Fibroblast of skin of abdomen (primary cell): Measurements from ENCODE around the gene DDX5.
"Not testable (repeated sequence)": the region's sequence is repeated elsewhere in the genome, so short reads cannot be mapped to it uniquely, and the experiment has no call there.

Experiments
- DNase-seq: peaks from one replicate; pipeline ENCODE4 v3.0.0-alpha.2; 2013

The DDX5 gene

DNA sequence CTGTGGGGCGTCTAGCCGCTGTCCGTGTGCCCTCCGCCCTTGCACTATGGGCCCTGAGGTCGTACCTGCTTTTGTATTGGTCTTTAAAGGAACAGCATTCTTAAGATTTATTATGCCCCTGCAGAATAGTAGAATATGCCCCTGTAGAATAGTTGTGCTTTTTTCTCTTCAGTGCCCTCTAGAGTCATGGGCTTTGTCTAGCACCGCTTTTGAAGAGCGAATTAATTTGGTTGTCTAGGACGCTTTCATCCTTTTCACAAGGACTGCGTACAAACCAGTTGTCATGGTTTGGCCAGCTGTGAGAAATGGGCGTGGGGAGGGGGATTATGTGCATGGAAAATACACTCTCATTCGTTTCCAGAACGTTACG is 1.3 kb upstream of the DDX5 start:
- DNase-seq: peak; percentile 68

DNA sequence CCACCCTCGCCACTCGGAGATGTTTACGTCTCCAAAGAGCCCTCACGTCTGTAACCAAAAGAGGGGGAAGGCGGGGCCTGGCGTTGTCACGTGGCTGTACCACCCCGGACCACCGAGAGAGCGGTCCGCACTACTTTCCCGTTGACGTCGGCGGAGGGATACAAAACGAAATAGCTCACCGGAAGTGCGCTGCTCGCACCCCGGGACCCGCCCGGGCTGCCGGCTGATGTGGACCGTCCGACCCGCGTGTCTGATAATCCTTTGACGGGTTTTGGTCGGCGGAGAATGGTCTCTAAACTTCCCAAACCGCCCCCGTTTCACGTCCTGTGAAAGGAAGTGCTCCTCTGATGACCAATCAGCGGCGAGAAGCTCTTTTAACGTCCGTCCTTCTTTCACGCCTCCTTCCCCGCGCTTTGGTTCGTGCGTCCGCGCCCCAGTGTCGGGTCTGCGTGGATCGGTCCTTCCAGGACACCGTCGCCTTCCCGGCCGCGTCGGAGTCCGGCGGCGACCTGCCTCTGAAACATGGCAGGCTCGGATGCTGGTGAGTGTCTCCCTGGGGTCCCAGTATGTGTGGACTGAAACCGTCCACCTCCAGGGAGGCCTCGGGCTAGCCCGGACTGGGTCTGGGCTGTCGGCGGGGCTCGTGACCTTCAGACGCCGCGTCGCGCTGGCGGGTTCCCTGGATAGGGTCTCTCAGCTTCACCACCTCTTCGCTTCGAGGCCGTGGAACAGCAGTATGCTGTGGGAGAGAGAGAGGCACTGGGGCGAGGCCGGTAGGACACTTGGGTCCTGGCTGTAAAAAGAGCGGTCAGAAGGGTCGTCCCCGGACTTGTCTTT is 705 bp upstream of the DDX5 start, which contains the start of gene CEP95:
CEP95 (plus strand) TSS at position 402 of the 837 bp plus-strand sequence; CDS start at position 523, 121 bp downstream.
- DNase-seq: peak; percentile 99

DNA sequence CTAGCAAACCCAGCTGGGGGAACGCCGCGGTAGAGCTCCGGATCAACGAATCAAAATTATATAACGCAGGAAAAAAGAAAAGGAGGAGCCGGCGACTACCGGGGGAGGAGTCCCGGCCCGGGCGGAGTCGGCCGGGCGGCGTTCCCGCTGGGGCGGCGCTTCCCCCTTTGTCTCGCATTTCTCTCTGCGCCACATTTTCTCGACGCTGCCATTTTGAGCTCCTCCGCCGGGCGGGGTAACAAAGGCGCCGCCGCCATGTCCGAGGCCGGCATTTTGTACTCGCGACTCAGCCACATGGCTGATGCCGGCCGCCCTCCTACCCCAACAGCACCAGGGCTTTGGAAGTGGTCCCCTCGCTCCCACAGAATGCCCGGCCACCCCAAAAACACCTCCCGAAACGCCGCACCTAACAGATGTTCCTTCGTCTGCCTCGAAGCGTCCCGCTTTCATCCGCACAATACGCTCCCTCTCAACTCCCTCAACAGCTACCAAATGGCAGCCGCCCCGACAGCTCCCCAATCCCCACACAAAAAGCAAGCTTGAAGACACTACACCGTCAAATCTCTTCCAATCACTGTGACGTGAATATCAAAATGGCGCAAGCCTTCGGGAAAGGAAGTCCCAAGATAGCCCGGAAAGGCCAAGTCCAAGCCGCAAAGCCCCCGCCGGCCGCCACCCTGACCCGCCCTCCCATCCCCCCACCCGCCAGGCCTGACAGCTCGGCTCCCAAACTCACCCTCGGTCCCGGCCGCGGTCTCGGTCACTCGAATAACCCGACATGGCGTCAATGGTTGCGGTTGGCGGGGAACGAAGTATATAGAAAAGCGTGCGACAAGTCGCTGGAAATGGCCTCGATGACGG is 519 bp downstream of the DDX5 start:
- DNase-seq: peak; percentile 92

DNA sequence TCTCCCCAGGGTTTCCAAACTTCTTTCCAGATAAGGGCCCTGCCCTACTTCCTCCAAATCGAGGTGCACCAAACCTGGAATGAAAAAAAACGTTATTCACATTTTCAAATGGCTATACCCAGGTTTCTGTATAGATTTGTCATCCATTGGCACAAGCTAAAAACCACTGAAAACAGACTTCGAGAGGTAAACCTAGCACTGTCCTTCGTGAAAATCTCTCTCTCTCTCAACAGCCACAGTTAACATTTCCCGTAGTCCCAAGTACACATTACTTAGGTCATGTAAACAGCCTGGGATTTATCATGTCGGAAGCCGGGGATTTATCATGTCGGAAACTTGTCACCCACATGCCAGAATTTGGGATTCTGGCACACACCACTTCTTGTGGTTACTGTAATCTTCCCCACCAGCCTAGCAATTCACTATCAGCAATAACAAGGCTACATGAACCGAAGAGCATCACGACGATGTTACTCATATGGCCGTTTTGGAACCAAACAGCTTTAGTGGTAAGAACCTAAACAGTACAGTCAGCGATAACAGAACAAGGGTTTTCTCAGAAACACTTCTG is 1.2 kb downstream of the DDX5 start:
- peak; percentile 39 for DNase-seq

DNA sequence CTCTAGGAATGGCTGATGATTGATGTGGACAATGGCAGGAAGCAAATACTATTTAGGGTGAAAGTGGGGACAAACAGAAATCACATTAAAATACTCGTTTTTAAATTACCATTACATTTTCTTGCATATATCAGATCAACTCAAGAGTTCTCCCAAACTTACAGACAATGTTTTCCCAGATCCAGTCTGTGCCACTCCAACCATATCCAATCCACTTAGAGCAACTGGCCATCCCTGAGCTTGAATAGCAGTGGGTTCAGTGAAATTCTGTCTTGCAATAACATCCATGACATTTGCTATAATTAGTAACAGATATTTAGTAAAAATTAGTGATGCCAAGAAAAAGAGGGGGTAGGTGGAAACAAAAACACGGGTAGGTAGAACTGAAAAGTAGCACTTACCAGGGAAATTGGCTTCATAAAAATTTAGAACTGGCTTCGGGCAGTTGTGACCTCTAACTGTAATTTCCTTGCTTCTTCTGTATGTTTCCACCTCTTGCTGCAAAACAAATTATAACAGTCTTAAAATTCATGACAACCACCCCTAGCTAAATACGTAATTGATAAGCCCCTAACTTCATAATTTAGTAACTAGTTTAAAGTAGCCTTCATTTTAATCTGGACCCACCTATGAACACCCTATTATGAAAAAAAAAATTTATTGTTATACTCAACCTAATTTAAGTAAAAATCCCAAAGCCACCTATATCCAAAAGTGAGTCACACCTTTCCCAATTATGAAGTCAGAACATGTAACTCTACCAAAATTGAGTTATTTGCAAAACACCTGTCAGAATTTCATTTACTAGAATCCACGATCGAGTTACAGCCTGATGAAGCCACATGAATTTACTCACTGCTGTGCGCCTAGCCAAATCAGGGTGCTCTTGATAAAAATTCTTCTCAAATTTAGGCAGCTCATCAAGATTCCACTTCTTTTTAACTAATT is 2.0 kb downstream of the DDX5 start:
- no peak for DNase-seq

DNA sequence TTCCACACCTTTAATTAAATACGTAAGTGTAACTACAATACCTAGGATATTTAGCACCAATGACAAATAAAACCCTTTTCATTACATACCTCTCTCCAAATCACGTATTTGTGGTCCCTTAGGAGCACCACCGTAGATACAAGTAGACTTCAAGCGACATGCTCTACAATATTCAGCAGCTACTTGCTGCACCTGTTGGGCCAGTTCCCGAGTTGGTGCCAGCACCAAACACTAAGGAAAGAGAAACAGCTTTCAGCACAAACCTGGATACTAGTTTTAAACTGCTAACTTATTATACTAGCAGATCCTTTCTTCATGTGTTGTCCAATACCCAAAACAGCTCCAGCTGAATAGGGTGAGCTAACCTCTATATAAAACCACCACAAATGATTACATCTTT is 2.7 kb downstream of the DDX5 start:
- no peak for DNase-seq

DNA sequence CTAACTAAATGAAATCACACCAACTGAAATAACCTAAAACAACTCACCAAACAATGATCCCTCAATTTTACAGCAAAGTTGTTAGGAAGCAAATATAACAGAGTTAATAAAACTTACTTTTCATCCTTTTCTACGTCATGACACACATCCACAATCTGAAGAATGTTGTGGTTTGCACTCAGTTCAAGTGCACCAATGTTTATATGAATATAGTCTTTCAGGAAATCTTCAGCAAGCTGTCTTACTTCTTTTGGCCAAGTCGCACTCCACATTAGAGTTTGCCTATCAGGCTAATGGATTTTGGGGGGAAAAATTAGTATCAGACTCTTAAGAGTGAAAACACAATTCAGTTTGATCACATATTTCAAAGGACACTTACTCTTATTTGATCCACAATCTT is 3.3 kb downstream of the DDX5 start:
- no peak for DNase-seq

DNA sequence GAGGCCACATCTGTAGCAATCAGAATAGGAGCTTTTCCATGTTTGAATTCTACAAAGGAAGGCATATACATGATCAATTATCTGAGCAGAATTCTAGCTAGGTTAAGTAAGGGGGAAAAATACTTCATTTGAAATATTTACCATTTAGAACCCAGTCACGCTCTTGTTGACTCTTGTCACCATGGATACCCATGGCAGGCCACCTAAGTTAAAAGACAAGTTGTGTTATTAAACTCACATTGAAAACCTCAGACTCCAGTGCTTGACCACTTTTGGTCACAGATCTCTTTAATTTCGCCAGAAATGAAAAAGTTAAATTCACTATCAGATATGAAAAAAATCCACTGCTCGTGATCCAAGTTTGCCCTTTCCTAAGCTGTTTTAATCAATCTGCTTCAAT is 4.1 kb downstream of the DDX5 start:
- DNase-seq: no peak

DNA sequence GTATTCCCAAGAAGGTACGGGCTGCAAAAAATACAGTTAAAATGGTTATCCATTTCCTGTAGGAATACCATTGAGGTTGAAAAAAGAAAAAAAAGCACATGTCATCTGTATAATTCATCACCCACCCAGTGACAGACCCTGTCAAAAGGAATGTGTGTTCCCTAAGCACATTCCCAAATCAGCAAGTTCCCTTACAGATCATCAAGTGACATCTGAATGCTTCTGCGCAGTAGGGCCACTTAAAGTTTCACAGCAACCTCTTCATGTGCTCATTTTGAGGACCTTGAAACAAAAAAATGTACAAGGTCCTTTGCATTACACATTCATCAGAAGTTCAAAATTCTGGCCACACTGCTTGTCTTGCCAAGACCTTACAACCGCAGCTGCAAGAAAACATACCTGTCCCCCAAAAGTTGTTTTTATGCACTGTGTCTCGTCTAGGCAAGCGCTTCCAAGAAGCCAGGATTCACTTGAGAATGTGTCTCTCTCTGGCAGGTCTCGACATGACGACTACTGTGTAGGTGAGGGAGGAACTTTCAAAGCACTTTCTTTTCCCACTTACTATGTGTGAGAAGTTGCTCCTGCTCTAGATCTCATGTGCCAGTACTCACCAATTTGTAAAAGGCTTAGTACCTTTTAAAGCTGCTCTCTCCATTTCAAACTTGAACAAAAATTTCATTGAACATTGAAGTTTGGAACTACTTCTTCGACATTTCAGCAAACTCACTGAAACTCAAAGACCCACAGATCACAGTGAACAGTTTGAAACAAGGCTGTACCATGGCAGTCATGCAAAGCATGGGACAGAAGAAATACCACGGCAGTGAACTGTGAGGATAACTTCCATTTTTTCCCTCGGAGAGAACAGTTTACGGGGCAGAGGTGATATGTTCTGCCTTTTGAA is 5.0 kb downstream of the DDX5 start:
- no peak for DNase-seq

DNA sequence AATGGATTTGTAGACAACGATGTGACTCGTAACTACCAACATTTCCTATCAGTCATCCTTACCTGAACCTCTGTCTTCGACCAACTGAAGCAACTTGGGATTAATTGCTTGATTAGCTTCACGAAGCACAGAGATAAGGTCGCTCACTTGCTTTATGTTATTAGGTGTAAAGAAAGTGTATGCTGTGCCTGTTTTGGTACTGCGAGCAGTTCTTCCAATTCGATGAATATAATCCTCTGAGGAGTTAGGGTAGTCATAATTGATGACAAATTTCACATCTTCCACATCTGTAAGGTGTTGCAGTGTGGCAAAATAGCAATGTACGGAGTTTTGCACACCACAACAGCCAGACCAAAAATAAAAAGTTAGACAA is 5.6 kb downstream of the DDX5 start:
- DNase-seq: no peak

DNA sequence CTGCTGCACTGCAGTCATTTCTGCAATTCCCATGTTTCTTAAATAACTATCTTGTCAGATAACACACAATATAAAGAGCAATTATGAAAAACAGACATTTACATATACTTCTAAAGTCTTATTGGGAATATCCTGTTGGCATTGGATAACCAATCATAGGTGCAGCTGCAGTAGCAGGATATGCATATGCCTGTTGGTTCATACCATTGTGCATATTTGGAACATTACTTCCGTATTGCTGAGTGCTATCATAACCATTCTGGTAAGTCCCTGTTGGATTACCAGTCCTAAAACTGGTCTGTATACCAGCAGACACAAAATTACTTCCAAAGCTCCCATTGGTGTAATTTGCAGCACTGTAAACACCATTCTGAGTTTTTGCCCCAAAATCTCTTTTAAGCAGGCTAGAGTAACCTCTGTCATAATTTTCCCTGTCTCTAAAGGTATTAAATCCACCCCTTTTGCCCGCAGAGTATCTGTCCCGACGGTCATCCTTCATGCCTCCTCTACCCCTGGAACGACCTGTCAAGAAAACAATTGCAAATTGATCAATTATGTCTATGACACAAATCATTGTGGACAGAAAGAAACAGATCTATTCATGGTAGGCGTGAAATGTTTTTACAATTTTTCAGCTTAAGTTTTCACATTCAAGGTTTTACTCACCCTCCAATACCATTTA is 6.1 kb downstream of the DDX5 start:
- peak; percentile 18 for DNase-seq

DNA sequence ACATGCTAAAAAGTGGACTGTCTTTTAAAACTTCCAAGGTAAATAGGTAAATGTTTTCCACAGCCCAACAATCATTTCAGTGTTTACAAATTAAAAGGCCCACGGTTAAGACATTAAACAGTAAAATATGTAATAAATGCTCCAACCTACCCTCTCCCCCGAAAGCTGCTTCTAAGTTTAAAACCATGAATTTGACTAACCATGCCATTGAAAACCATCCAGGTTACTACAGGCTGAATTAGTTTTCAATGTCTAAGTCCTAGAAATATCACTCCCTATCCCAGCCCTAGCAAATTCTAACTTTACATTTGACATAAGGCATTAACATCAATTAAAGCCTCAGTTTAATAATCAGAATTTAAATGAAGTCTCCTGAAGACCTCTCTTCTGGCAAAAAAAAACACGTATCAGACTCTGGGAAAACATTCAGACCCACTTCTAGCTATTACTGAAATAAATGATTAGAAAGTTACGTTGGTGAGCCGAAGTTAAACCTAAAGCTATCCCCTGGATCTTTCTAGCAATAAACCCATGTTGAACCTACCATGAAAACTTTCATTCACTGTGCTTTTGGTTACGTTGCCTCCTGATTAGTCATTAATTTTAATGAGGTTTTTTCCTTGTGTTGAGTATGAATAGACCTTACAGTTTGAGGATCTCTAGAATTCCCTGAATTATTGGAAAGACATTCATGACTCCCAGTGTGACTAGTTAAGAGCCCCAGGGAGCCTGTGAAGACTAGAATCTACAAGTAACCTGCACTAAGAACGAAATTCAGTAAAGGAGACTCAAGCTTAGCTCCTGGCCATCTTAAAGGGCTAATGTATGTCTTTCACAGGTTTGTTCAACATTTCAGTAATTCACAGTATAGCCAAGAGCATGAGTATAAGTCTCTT is 7.5 kb downstream of the DDX5 start:
- no peak for DNase-seq

DNA sequence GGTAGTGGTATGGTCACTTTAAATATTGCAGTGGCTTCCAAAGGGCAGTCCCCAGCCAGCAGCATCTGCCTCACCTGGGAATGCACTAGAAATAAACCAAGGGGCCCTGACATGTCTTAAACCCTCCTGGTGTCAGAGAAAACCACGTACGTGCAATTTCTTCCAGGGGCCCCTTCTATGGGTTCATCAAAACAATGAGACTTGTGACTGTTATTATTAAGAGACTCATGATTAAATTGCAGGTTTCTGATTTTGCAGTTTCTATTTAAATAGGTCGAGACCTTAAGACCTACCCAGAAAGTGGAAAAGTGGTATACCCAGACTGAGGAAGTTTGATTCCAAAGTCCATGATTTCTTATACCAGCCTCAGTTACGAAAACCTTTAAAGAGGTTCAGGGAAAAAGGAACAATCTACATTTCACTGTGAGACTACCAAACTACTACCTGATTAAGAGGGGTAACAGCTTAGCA is 8.5 kb downstream of the DDX5 start:
- DNase-seq: no peak

DNA sequence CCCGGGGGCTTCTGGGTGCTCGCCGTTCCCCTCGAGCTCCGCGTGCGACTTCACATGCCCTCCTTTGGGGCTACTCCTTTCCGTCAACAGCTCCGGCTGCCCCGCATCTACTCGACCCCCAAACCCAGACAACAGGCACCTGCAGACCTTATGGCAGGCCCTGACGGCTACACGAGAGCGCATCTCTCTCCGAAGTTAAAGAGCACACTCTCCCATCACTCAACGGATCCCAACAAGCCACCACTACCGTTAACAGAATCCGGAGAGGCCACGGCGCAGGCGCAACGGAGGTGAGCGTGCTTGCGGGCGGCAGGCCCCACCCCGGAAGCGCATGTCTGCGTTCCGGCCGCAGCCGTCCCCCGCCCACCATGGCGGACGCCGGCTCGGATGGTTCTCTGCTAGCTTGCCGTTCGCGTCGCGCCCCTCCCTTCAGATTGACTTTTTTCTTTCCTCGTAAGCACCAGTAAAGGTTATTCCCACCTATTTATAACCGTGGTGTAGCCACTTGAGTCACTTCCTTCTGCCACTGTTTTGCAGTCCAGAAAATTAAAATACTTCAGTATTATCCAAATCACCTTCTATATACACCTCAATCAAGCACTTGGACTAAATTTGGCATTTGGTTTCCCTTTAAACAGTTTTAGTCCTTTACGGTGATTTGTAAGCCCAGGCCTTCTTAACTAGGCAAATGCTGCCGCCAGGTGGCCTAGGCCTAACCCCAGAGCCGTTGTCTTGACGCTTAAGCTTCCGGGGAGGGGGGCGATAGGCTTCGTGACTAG is 9.1 kb downstream of the DDX5 start, which contains the start of gene POLG2:
POLG2 (minus strand) TSS at position 269 of the 779 bp plus-strand sequence; CDS start at position 183, 86 bp downstream.
- DNase-seq: peak; percentile 93

DNA sequence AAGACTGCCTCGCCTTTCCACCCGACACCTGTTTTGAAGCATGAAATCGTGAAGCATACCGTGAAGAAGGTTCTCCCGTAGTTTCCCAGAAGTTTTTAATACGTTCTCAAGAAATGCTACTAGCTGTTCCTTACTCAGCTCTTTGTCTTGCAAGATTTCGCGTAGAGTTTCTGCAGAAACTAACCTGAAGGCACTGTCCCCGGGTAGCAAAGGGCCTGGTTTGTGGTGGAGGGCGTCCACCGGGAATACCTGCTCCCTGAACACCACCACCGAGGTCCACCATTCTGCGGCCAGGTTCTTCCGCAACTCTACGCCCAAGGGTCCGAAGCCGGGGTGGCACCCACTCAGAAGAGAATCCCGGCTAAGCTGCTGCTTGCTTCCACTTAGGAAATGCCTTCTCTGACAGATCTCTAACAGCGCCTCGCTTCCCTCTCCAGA is 9.7 kb downstream of the DDX5 start:
- DNase-seq: no peak

DNA sequence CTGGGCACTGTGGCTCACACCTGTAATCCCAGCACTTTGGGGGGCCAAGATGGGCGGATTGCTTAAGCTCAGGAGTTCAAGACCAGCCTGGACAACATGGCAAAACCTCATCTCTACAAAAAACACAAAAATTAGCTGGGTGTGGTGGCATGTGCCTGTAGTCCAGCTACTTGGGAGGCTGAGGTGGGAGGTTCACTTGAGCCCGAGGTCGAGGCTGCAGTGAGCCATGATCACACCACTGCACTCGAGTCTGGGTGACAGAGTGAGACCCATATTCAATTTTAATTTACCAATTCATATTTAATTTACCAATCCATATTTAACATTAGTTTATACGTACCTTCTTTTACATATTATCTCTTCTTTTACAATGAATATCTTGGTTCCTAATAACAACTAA is 10.8 kb downstream of the DDX5 start:
- DNase-seq: not testable (repeated sequence)

DNA sequence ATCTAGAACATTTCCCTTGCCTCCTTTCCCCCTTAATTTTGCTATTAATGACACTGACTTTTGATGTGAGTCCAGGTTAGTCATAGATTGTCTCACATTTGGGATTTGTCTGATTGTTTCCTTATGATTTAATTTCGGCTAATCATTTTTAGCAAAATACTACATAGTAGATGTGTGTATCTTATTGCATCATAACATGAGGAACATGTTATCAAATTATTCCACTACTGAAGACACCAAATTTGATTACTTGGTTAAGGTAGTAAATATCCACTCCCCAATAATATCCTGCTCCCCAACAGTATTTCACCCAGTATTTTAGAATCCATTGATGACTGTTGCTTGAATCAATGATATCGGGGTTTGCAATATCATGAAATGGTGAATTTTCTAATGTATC is 12.0 kb downstream of the DDX5 start:
- DNase-seq: no peak

DNA sequence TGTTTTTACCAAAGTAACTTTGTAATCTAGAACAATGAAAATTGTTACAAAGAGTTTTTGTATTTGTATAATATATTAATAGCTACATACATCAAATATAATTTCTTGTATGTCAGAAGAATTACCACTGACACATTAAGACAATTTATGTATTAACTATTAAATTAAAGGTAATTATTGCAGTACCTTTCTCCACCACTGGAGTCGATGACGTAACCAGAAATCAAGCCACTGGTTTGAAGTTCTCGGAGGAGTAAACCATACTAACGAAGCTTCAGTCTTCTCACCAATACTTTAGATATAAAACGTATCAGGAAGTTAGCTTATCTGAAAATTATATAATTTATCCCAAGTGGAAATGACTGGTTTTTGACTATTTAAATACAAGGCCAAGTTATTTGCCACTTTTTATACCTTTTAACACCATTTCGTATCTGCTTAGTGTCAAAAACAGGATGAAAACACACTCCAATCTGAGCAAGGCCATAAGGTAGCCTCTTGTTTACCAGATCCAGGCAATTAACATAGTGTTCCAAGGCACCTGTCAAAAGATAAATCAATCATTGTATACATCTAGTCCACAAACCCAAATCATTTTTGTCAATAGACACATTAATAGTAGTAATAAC is 13.5 kb downstream of the DDX5 start:
- no peak for DNase-seq
